ENCODE measurements around the gene MAP3K20. TPM values are rescaled to one million over a fixed set of nuclear protein-coding genes. Genes with fewer than 3 reads are reported as not detected.

Gene MAP3K20
- total and polyA plus RNA-seq, 2 donors (not counting 3 experiments of a cell fraction or from before 2014, with no cell fraction given), result 7.8 to 31.5 TPM

DNA sequence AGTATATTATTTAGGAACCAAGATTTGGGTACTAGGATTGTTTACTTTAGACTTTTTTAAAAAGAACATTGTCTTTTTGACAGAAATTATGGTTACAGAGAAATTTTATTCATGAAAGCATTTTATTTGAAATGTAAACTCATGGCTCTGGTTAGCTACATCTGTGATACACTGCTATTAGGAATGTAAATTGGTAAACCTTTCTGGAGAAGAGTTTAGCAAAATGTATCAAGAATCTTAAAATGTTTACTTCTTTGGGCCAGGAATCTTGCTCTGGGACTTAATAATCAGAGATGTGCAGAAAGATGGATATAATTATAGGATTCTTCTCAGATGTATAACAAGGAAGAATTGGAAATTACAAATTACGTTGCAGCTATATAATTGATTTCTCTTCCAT lies 19.7 kb downstream of the MAP3K20 start:
- dilution Hi-C loops (cut with MboI; ENCODE audit: extremely low pct_ligation_motif_present, low sequenced_read_pairs), result no loop called here
- CTCF ChIA-PET, result no interaction called here

More for the DNA sequence above, 19.7 kb downstream of the MAP3K20 start:
- no peak for TF ChIP-seq JUN (IDR thresholded peaks at IDR 0.05; ENCODE audit: borderline replicate concordance, insufficient read depth, insufficient read length, low read depth)
- TF ChIP-seq FOS (IDR thresholded peaks at IDR 0.05; ENCODE audit: borderline replicate concordance, insufficient read depth, low read length), result no peak
- TF ChIP-seq POLR2AphosphoS5 (IDR thresholded peaks at IDR 0.05; ENCODE audit: insufficient read depth, low read depth, low read length), result no peak
- no peak for TF ChIP-seq MYC (IDR thresholded peaks at IDR 0.05; ENCODE audit: low read depth, low read length)
- TF ChIP-seq, protein P1, sequence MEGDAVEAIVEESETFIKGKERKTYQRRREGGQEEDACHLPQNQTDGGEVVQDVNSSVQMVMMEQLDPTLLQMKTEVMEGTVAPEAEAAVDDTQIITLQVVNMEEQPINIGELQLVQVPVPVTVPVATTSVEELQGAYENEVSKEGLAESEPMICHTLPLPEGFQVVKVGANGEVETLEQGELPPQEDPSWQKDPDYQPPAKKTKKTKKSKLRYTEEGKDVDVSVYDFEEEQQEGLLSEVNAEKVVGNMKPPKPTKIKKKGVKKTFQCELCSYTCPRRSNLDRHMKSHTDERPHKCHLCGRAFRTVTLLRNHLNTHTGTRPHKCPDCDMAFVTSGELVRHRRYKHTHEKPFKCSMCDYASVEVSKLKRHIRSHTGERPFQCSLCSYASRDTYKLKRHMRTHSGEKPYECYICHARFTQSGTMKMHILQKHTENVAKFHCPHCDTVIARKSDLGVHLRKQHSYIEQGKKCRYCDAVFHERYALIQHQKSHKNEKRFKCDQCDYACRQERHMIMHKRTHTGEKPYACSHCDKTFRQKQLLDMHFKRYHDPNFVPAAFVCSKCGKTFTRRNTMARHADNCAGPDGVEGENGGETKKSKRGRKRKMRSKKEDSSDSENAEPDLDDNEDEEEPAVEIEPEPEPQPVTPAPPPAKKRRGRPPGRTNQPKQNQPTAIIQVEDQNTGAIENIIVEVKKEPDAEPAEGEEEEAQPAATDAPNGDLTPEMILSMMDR (IDR thresholded peaks at IDR 0.05; ENCODE audit: extremely low read depth in 1 of 2, insufficient read depth in 1 of 2, low read depth in 1 of 2, low read length in 2 of 2), result no peak
- TF ChIP-seq EZH2 (IDR thresholded peaks at IDR 0.05; ENCODE audit: borderline replicate concordance, low read depth, low read length, severe bottlenecking), result no peak
- TF ChIP-seq GATA2 (IDR thresholded peaks at IDR 0.05; ENCODE audit: insufficient read depth, insufficient read length, low read depth, low read length), result no peak
- no peak for TF ChIP-seq MAX (IDR thresholded peaks at IDR 0.05; ENCODE audit: insufficient read depth, insufficient read length)
- TF ChIP-seq POLR2A (IDR thresholded peaks at IDR 0.05; ENCODE audit: low read depth, low read length), result no peak
- DNase-seq (ENCODE audit: low read depth, low spot score), result no peak
- Histone ChIP-seq H4K20me1 (replicated peaks; ENCODE audit: control insufficient read depth, extremely low read depth, insufficient read depth, low read length) (no peaks in the 10 kb centered on the region), H3K36me3 (ENCODE audit: control insufficient read depth in 2 of 2, extremely low read depth in 1 of 2, insufficient read depth in 2 of 2, low read length in 2 of 2) (peaks cover 0 to 3% of the 10 kb centered on the region in 2 experiments), H3K4me2 (ENCODE audit: insufficient read depth, low read length) (no peak overlapping the region), H3K9ac (replicated peaks; ENCODE audit: extremely low read depth, insufficient read depth, low read length) (no peak overlapping the region), H3K9me1 (replicated peaks; ENCODE audit: control insufficient read depth, extremely low read depth, insufficient read depth, low read length) (no peaks in the 10 kb centered on the region), H3K4me3 (replicated peaks in 1 of 3; ENCODE audit: insufficient read depth in 1 of 3, low read depth in 1 of 3, low read length in 3 of 3) (no peak overlapping the region), H3K4me1 (ENCODE audit: control insufficient read depth, extremely low read depth, insufficient read depth, low read length) (no peaks in the 10 kb centered on the region), H2AFZ (ENCODE audit: low read depth, low read length) (no peak overlapping the region), H3K79me2 (ENCODE audit: control insufficient read depth, insufficient read depth, low read length) (no peaks in the 10 kb centered on the region), H3K27ac (ENCODE audit: insufficient read depth, low read depth, low read length) (no peak overlapping the region), H3K9me3 (replicated peaks; ENCODE audit: control insufficient read depth, insufficient read depth, low read length) (no peaks in the 10 kb centered on the region), H3K27me3 (ENCODE audit: control insufficient read depth in 2 of 2, insufficient read depth in 2 of 2, low read length in 2 of 2) (no peaks in the 10 kb centered on the region)
- POLR2A ChIA-PET, result no interaction called here
- BruUV-seq (replicated peaks), result no TSS peak
- FAIRE-seq, result no peak
- intact Hi-C loops (cut with micrococcal nuclease), result no loop called here
